Measurements from ENCODE around the gene RFPL1. TPM values are rescaled to one million over a fixed set of nuclear protein-coding genes. Genes with fewer than 3 reads are reported as not detected.

Gene RFPL1
- total and polyA plus RNA-seq, 2 experiments from 2014 or later: not detected

- Histone ChIP-seq H3F3A (replicated peaks; ENCODE audit: low read depth) (no peaks in the 10 kb centered on the region), H3K36me3 (ENCODE audit: insufficient read depth) (no peaks in the 10 kb centered on the region), H2AFZ (peak overlapping the region; percentile 94), H3K4me3 (no peak overlapping the region), H3K9me2 (ENCODE audit: insufficient read depth) (no peaks in the 10 kb centered on the region), H3K79me2 (replicated peaks; ENCODE audit: insufficient read depth) (no peaks in the 10 kb centered on the region), H4K20me1 (replicated peaks; ENCODE audit: insufficient read depth) (no peaks in the 10 kb centered on the region), H3K4me1 (ENCODE audit: insufficient read depth) (no peaks in the 10 kb centered on the region), H3K27me3 (ENCODE audit: insufficient read depth) (no peaks in the 10 kb centered on the region), H3K27ac (ENCODE audit: low read depth) (no peak overlapping the region), H3K4me2 (no peak overlapping the region)
- Mint-ChIP-seq H3K36me3 (ENCODE audit: low read depth) (no peaks in the 10 kb centered on the region), H3K4me1 (peaks cover 2% of the 10 kb centered on the region; the same call in 1 of the 3 replicates), H3K27me3 (ENCODE audit: insufficient read depth, low read depth, poor library complexity) (peaks cover 1% of the 10 kb centered on the region), H3K27ac (peak overlapping the region; percentile 85), H3K9me3 (no peaks in the 10 kb centered on the region), H3K4me3 (no peak overlapping the region)
- ATAC-seq (peak; percentile 93), DNase-seq (ENCODE audit: low spot score) (peak; percentile 93)
- TF ChIP-seq EZH2phosphoT487 (IDR thresholded peaks at IDR 0.05; ENCODE audit: unreplicated experiment): no peak
- TF ChIP-seq NANOG (IDR thresholded peaks at IDR 0.05; ENCODE audit: borderline replicate concordance): no peak
- TF ChIP-seq EZH2 (IDR thresholded peaks at IDR 0.05; ENCODE audit: low read depth, unreplicated experiment): no peak
- TF ChIP-seq STAT1 (IDR thresholded peaks at IDR 0.05; ENCODE audit: unreplicated experiment): no peak
- peak; percentile 60; the same call in 1 of the 2 replicates for TF ChIP-seq ETS1 (IDR thresholded peaks at IDR 0.05)
- TF ChIP-seq CREB1 (CRISPR knock-in tag; IDR thresholded peaks at IDR 0.05; ENCODE audit: low read depth): peak; percentile 55
- no peak for TF ChIP-seq JUNB (IDR thresholded peaks at IDR 0.05; ENCODE audit: unreplicated experiment)
- no peak for TF ChIP-seq ZNF114 (CRISPR knock-in tag; IDR thresholded peaks at IDR 0.05)
Measured at GRCh38 chr22:29457730-29458129, 19.3 kb downstream of the RFPL1 start.

GRCh38 chr22:29458551-29458950 lies 20.2 kb downstream of the RFPL1 start:
- H3K27ac ChIP-seq (ENCODE audit: low read depth): no peak overlapping the region
- H2AFZ ChIP-seq: no peak overlapping the region
- H3K4me3 ChIP-seq: no peak overlapping the region
- DNase-seq (ENCODE audit: low spot score) (no peak), ATAC-seq (no peak)
- no peak overlapping the region for H3K4me3 Mint-ChIP-seq
- no peaks in the 10 kb centered on the region for H3K36me3 ChIP-seq (ENCODE audit: insufficient read depth)
- no peak overlapping the region for H3K4me2 ChIP-seq
- no peaks in the 10 kb centered on the region for H3K9me2 ChIP-seq (ENCODE audit: insufficient read depth)
- no peaks in the 10 kb centered on the region for H3K79me2 ChIP-seq (replicated peaks; ENCODE audit: insufficient read depth)
- no peaks in the 10 kb centered on the region for H3K9me3 Mint-ChIP-seq
- H3F3A ChIP-seq (replicated peaks; ENCODE audit: low read depth): no peaks in the 10 kb centered on the region
- H3K27me3 ChIP-seq (ENCODE audit: insufficient read depth): no peaks in the 10 kb centered on the region
- no peaks in the 10 kb centered on the region for H3K36me3 Mint-ChIP-seq (ENCODE audit: low read depth)
- peaks cover under 1% of the 10 kb centered on the region; the same call in 1 of the 2 replicates for H3K4me1 ChIP-seq (ENCODE audit: insufficient read depth)
- H3K27me3 Mint-ChIP-seq (ENCODE audit: insufficient read depth, low read depth, poor library complexity): peaks cover 1% of the 10 kb centered on the region
- no peak overlapping the region for H3K27ac Mint-ChIP-seq
- H3K4me1 Mint-ChIP-seq: peaks cover 3% of the 10 kb centered on the region; the same call in 2 of the 3 replicates
- no peaks in the 10 kb centered on the region for H4K20me1 ChIP-seq (replicated peaks; ENCODE audit: insufficient read depth)
- TF ChIP-seq ZNF462 (CRISPR knock-in tag; IDR thresholded peaks at IDR 0.05) (no peak), CTCF (conservative IDR thresholded peaks at IDR 0.05; ENCODE audit: low read depth in 2 of 2) (no peak), POLR2AphosphoS5 (IDR thresholded peaks at IDR 0.05; ENCODE audit: low read depth) (no peak), JUNB (IDR thresholded peaks at IDR 0.05; ENCODE audit: unreplicated experiment) (no peak), NANOG (IDR thresholded peaks at IDR 0.05; ENCODE audit: borderline replicate concordance) (no peak), EZH2 (IDR thresholded peaks at IDR 0.05; ENCODE audit: low read depth, unreplicated experiment) (no peak), STAT1 (IDR thresholded peaks at IDR 0.05; ENCODE audit: unreplicated experiment) (no peak), ZNF114 (CRISPR knock-in tag; IDR thresholded peaks at IDR 0.05) (no peak), CREB1 (CRISPR knock-in tag; IDR thresholded peaks at IDR 0.05; ENCODE audit: low read depth) (no peak)
